H9 (cell line): Measurements from ENCODE around the gene GGT6. TPM values are rescaled to one million over a fixed set of nuclear protein-coding genes. Genes with fewer than 3 reads are reported as not detected.

Experiments
- DNase-seq: peaks from one replicate; pipeline ENCODE4 v3.0.0-alpha.2; 2017
- H2AFZ ChIP-seq: one replicate; pipeline ENCODE4 v1.6.1; 2013; ENCODE audit warnings: mild to moderate bottlenecking, low read length, control low read depth, moderate library complexity
- H2AK5ac ChIP-seq: 2 replicates; pipeline ENCODE4 v1.6.1; 2013; ENCODE audit warnings: low read length, control low read depth, mixed read lengths; ENCODE audit not compliant: insufficient read length
- H2BK120ac ChIP-seq: one replicate; pipeline ENCODE4 v1.6.1; 2013; ENCODE audit warnings: low read depth, mild to moderate bottlenecking, low read length, control low read depth, inconsistent platforms; ENCODE audit not compliant: poor library complexity, severe bottlenecking
- H2BK12ac ChIP-seq: 2 replicates; pipeline ENCODE4 v1.6.1; 2013; ENCODE audit warnings: low read length, control low read depth, mixed read lengths, low read depth; ENCODE audit not compliant: insufficient read length
- H2BK15ac ChIP-seq: 2 replicates; pipeline ENCODE4 v1.6.1; 2013; ENCODE audit warnings: low read depth, low read length, control low read depth
- H2BK20ac ChIP-seq: one replicate; pipeline ENCODE4 v1.6.1; 2013; ENCODE audit warnings: low read depth, mild to moderate bottlenecking, low read length, control low read depth, inconsistent platforms; ENCODE audit not compliant: poor library complexity, severe bottlenecking
- H2BK5ac ChIP-seq: 2 replicates; pipeline ENCODE4 v1.6.1; 2013; ENCODE audit warnings: low read length, control low read depth, mixed read lengths; ENCODE audit not compliant: insufficient read length
- H3K14ac ChIP-seq: 2 replicates; pipeline ENCODE4 v1.6.1; 2013; ENCODE audit warnings: low read length, control low read depth; ENCODE audit not compliant: insufficient read depth
- H3K18ac ChIP-seq: 2 replicates; pipeline ENCODE4 v1.6.1; 2013; ENCODE audit warnings: low read depth, mild to moderate bottlenecking, mixed read lengths, low read length, control low read depth; ENCODE audit not compliant: insufficient read length
- H3K23ac ChIP-seq: 2 replicates; pipeline ENCODE4 v1.6.1; 2013; ENCODE audit warnings: low read length, control low read depth, mixed read lengths, low read depth; ENCODE audit not compliant: insufficient read length
- H3K23me2 ChIP-seq: 2 replicates; pipeline ENCODE4 v1.6.1; 2013; ENCODE audit warnings: low read depth, mild to moderate bottlenecking, mixed read lengths, low read length, control low read depth; ENCODE audit not compliant: insufficient read length, poor library complexity, severe bottlenecking
- H3K27ac ChIP-seq: 2 replicates; pipeline ENCODE4 v1.5.1; 2013; ENCODE audit warnings: low read length, control low read depth, mixed read lengths, low read depth; ENCODE audit not compliant: insufficient read length
- H3K27me3 ChIP-seq: 2 replicates; pipeline ENCODE4 v1.6.1; 2013; ENCODE audit warnings: low read length, control low read depth, inconsistent platforms; ENCODE audit not compliant: insufficient read depth
- H3K4ac ChIP-seq: 2 replicates; pipeline ENCODE4 v1.6.1; 2013; ENCODE audit warnings: low read depth, mild to moderate bottlenecking, control low read depth, inconsistent platforms, low read length, moderate library complexity
- H3K4me1 ChIP-seq: 2 replicates; pipeline ENCODE4 v1.6.1; 2013; ENCODE audit warnings: low read length, control low read depth, inconsistent platforms; ENCODE audit not compliant: insufficient read depth
- H3K4me2 ChIP-seq: 2 replicates; pipeline ENCODE4 v1.6.1; 2013; ENCODE audit warnings: low read length, control low read depth, mixed read lengths; ENCODE audit not compliant: insufficient read length, insufficient read depth
- H3K56ac ChIP-seq: 2 replicates; pipeline ENCODE4 v1.6.1; 2013; ENCODE audit warnings: low read depth, mild to moderate bottlenecking, mixed read lengths, low read length, control low read depth; ENCODE audit not compliant: insufficient read length
- H3K79me1 ChIP-seq: 2 replicates; pipeline ENCODE4 v1.6.1; 2013; ENCODE audit warnings: low read depth, mild to moderate bottlenecking, moderate library complexity, low read length, control low read depth, inconsistent platforms; ENCODE audit not compliant: insufficient read depth, poor library complexity, severe bottlenecking
- H3K79me2 ChIP-seq: 2 replicates; pipeline ENCODE4 v1.6.1; 2013; ENCODE audit warnings: low read length, control low read depth, inconsistent platforms; ENCODE audit not compliant: insufficient read depth
- H3K9ac ChIP-seq: 2 replicates; pipeline ENCODE4 v1.6.1; 2013; ENCODE audit warnings: low read length, control low read depth, mixed read lengths; ENCODE audit not compliant: insufficient read length; ENCODE audit errors: extremely low read depth
- H3K9me3 ChIP-seq: one replicate; pipeline ENCODE4 v1.6.1; 2013; ENCODE audit warnings: low read depth, low read length, inconsistent platforms; ENCODE audit not compliant: control insufficient read depth
- H3T11ph ChIP-seq: one replicate; pipeline ENCODE4 v1.6.1; 2013; ENCODE audit warnings: mild to moderate bottlenecking, low read length, control low read depth, inconsistent platforms
- H4K20me1 ChIP-seq: one replicate; pipeline ENCODE4 v1.6.1; 2013; ENCODE audit not compliant: control insufficient read depth, insufficient read length, insufficient read depth
- H4K5ac ChIP-seq: 2 replicates; pipeline ENCODE4 v1.6.1; 2013; ENCODE audit warnings: low read depth, mild to moderate bottlenecking, mixed read lengths, low read length, control low read depth; ENCODE audit not compliant: insufficient read length
- H4K8ac ChIP-seq: replicated peaks from 2 replicates; pipeline ENCODE4 v1.6.1; 2013; ENCODE audit warnings: low read length, control low read depth, mixed read lengths, low read depth; ENCODE audit not compliant: insufficient read length
- H4K91ac ChIP-seq: 2 replicates; pipeline ENCODE4 v1.6.1; 2013; ENCODE audit warnings: low read depth, mild to moderate bottlenecking, moderate library complexity, mixed read lengths, low read length, control low read depth; ENCODE audit not compliant: insufficient read length
- H3K27ac Mint-ChIP-seq, 3 experiments: 2 replicates in 2 of 3; 3 replicates in 1 of 3; pipeline ENCODE4 v1.8.0; 2020 to 2021; ENCODE audit warnings: mixed read lengths in 3 of 3, mild to moderate bottlenecking in 1 of 3, moderate library complexity in 1 of 3
- H3K27me3 Mint-ChIP-seq: 2 replicates; pipeline ENCODE4 v1.8.0; 2021; ENCODE audit warnings: low read depth, mild to moderate bottlenecking, moderate library complexity, mixed read lengths
- H3K36me3 Mint-ChIP-seq, 3 experiments: 2 replicates in 2 of 3; 3 replicates in 1 of 3; pipeline ENCODE4 v1.8.0; 2020 to 2021; ENCODE audit warnings: low read depth in 3 of 3, mixed read lengths in 3 of 3; ENCODE audit not compliant: insufficient read depth in 1 of 3
- H3K4me1 Mint-ChIP-seq, 2 experiments: 2 replicates each; pipeline ENCODE4 v1.8.0; 2020; ENCODE audit warnings: mixed read lengths in 2 of 2
- H3K4me3 Mint-ChIP-seq, 2 experiments: 2 replicates in 1 of 2; 3 replicates in 1 of 2; pipeline ENCODE4 v1.8.0; 2020 to 2021; ENCODE audit warnings: mild to moderate bottlenecking in 2 of 2, mixed read lengths in 2 of 2, moderate library complexity in 1 of 2
- H3K9me3 Mint-ChIP-seq, 2 experiments: 2 replicates in 1 of 2; 3 replicates in 1 of 2; pipeline ENCODE4 v1.8.0; 2020; ENCODE audit warnings: mild to moderate bottlenecking in 2 of 2, mixed read lengths in 2 of 2, moderate library complexity in 1 of 2
- CTCF ChIP-seq: fragments of 200-600 bp; sonication (generic); conservative IDR thresholded peaks from 3 replicates; pipeline ENCODE4 v1.8.0; 2021; ENCODE audit warnings: antibody characterized with exemption, mild to moderate bottlenecking
- WGBS: extraction: QIAGEN DNeasy Blood & Tissue Kit; methylation state at CpG from one replicate; pipeline ENCODE4 v1.1.7; 2013; ENCODE audit warnings: missing lambda C conversion rate, low lambda C conversion rate, mixed read lengths; ENCODE audit not compliant: insufficient read length; ENCODE audit errors: extremely low coverage; 5-methylcytosine and 5-hydroxymethylcytosine counted together
- total RNA-seq: library from RNA; stranded (reverse); gene quantifications from 2 replicates; pipeline ENCODE4 v1.2.1, GENCODE V29; 2021

Gene GGT6
- total RNA-seq, 1 experiment from 2014 or later = 0.17 TPM

- H3K9me3 Mint-ChIP-seq = peaks cover 0 to 3% of the 10 kb centered on the region in 2 experiments; a peak in 2 of 5 replicates
- Histone ChIP-seq H3K9me3 (no peaks in the 10 kb centered on the region), H3K4ac (no peak overlapping the region), H4K91ac (no peak overlapping the region), H3K79me1 (no peaks in the 10 kb centered on the region), H3K23me2 (peaks cover 10% of the 10 kb centered on the region), H3K27ac (no peak overlapping the region), H3T11ph (no peak overlapping the region), H2AFZ (no peak overlapping the region), H2AK5ac (no peak overlapping the region), H4K20me1 (peaks cover 2% of the 10 kb centered on the region), H3K79me2 (no peaks in the 10 kb centered on the region), H3K18ac (no peak overlapping the region), H3K14ac (no peak overlapping the region), H4K8ac (no peak overlapping the region), H2BK120ac (no peak overlapping the region), H3K4me1 (peaks cover 2% of the 10 kb centered on the region; the same call in 1 of the 2 replicates), H2BK5ac (no peak overlapping the region), H4K5ac (no peak overlapping the region), H3K27me3 (peaks cover 23% of the 10 kb centered on the region; the same call in 1 of the 2 replicates), H2BK12ac (no peak overlapping the region), H3K9ac (no peak overlapping the region), H3K23ac (no peak overlapping the region), H2BK15ac (no peak overlapping the region), H2BK20ac (no peak overlapping the region), H3K4me2 (no peak overlapping the region), H3K56ac (no peak overlapping the region)
- H3K27ac Mint-ChIP-seq = no peak overlapping the region
- peaks cover 0 to 6% (median 0%) of the 10 kb centered on the region in 3 experiments; a peak in 2 of 7 replicates for H3K36me3 Mint-ChIP-seq
- TF ChIP-seq CTCF = no peak
- no CpG with 5 or more reads among the region's 7 CpGs for WGBS
- H3K4me3 Mint-ChIP-seq = no peak overlapping the region
- H3K4me1 Mint-ChIP-seq = peaks cover 24 to 42% of the 10 kb centered on the region in 2 experiments
- no peak for DNase-seq
- peaks cover 58% of the 10 kb centered on the region for H3K27me3 Mint-ChIP-seq
These were observed 21.7 kb upstream of the GGT6 start for GRCh38 chr17:4582101-4582501.
